NCI-H446 (cell line): ENCODE measurements around the gene KATNB1.

ENCODE experiments used
- DNase-seq, 2 experiments: peaks; one replicate each; lab custom pipeline; 2025; lab: John Stamatoyannopoulos, UW

KATNB1 gene

DNA sequence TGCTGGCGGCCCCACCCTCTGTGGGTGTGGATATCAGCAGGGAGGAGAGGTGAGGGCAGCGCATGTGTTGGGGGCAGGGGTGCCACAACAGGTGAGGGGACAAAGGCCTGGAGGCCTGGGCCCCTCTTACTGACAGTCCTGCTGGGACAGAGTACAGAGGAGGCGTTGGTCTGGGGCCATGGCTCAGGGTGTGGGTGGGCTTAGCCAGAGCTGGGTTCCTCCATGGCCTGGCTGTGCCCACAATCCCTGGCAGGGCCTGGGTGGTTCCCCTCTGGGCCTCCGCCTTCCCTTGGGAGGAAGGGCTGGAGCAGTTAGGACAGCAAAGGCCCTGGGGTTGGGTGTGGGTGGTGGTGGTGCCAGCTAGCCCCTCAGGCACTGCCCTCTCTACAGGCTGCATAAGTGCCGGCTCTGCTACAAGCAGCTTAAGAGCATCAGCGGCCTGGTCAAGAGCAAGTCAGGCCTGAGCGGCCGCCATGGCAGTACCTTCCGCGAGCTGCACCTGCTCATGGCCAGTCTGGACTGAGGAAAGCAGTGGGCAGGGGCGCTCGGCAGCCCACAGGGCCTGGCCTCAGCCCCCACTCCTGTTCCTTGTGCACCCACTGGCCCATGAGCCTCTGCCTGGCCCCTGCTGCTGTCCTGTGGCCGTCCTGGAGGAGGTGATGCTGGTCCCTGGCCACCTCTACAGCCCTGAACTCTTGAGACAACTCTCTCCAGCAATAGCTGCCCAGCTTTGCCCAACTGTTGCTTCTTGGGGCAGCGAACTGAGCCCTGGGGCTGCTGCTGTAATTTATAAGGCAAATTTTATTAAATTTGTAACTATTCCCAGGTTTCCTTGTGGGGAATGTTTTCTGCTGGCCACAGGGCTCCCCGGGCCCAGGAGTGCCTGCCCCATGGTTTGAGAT is 21.1 kb downstream of the KATNB1 start:
- DNase-seq, result no peak

DNA sequence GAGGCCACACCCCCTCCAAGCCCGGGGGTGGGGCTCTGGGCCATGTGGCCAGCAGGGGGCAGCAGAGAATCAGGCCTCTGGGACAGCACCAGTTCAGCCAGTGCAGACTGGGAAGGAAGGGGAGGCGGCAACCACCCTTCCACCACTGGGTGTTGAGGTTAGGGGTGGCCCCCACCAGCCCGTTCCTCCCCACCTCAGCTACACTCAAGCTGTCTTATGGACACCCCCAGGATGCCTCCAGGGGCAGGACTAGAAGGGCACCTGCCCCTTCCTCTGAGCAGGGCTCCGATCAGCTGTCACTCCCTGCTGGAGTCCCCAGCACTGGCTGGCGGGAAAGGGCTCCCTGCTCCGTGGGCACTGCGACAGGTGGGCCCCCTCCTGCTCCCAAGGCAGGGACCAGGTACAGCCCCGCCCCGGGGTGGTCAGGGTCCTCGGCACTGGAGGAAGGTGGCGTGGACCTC is 21.8 kb downstream of the KATNB1 start:
- DNase-seq, result peak in 1 of 2 experiments; percentile 56

DNA sequence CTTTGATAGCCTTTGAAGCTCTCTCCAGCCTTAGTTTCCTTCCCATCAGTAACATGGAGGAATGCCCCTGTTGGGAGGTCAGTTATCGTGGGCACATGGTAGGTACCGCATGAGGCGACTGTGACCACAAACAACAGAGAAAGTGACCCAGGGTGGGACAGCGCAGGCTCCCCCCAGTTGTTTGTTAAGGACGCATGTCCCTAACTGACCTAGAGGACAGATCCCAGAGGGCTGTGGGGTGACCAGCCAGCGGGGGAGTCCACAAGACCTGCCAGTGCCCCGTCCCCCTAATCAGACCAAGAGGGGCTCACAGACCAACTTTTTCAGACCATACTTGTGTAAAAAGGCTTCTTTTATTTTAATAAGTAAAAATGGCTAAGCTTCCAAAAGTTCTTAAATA is 22.3 kb downstream of the KATNB1 start:
- no peak for DNase-seq

DNA sequence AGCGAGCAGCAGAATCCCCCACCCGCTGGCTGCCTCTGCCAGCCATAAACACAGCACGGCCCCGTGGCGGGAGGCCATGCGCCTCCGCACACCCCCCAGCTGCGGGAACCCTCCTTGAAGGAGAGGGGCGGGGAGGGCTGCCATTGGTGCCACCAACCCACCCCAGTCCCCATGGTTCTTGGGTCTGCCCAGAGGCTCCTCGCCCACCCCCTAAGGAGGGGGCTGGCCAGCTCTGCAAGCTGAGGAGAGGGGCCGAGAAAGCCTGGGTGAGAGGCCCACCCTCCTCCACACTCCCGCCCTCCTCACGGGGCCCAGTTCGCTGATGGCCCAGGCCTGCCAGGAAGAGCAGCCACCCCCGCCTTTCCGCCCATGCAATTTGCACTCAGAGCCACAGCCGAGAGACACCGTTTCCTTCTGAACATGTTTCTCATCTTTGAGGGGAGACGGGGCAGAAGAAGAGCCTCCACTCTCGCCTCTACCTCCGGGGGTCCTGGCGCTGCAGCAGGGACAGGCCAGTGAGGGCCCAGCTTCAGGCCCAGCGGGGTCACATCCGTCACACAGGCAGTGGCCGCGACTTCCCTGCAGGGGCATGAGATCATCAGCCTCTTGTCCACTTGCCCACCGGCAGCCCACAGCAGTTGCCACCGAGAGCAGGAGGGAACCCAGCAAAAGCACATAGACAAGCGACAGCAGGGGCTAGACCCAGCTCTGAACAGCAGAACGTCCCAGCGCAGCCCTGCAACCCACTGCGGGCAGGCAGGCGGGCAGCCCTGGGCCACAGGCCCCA is 23.0 kb downstream of the KATNB1 start:
- DNase-seq, result no peak

DNA sequence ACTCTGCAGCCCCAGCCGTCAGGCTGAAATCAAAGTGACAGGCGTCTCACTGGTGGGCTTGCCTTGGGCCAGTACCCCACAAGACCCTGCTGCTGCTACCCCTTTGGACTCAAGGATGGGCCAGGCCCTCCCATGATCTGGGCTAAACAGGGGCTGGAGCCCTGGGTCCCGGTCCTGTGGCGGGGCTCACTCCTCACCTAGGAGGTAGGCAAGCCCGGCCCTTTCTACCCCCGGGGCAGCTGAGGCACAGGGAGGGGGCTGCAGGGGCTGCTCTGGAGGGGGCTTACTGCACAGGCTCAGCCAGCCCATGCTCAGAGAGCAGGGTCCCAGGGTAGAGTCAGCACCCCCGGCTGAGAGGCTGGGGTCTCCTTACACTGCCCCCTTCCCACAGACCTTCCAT is 23.6 kb downstream of the KATNB1 start:
- no peak for DNase-seq

DNA sequence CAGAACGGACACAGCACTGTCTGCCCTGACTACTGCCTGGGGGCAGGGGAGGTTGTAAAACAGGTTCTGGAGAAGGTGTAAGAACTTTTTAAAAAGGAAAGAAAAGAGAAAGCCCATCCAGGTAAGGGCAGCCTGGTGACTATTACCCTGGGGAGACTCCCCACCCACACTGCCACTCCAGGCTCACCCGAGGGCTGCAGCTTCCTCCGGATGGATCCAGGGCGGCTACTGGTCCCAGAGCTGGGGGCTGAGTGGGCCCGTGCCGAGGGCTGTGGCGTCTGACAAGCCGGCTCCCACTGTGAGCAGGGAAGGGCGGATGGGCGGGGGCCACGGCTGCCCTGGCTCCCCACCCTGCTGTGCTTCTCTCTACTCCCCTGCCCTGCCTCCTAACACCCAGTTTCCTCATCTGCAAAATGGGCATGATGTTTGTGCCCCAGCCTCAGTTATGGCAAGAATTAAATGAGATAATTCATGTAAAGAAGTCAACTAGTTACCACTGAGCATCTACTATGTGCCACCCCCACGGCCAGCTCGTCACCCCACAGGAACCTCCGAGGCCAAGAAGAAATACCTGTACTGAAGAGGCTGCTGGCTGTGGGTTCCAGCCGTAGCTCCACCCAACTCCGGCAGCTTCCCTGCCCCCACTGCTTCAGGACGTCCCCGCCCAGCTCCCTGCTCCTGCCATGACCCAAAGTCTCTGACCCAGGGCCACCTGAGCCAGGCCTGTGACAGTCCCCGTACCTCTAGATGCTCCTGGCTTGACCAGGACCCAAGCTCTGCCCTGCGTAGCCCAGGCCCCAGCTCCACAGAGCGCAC is 24.2 kb downstream of the KATNB1 start:
- no peak for DNase-seq

DNA sequence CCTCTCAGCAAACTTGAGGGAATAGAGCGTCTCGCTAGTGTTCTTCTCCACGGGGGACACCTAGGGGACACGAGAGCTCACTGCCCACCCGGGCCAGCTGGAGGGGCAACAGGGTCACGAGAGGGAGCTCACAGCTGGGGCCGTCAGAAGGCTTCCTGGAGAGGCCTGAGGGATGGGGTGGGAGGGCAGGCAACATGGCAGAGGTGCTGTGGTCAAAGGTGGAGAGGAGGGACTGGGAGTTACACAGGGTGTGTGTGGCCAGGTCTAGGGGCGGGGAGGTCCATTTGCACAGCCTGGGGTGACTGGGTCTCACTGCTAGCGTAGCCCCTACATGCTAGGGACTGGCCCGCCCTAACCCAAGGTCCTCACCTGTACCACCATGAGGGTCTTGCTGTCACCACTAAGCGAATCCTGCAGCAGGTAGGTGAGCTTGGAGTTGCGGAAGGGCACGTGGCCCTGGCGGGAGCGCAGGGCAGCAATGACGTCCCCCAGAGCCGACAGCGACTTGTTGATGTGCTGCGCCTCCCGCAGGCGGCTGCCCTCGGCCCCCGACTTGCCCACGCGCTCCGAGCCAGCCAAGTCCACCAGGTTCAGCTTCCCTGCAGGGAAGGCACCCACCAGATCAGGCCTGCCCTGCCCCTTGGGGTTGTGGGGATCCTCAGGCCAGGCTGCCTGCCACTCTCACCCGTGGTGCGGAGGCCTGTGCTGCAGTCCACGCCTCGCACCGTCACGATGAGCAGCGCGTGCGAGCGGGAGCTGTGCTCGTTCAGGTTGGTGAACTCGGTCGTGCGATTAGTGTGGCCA is 25.0 kb downstream of the KATNB1 start:
- no peak for DNase-seq

DNA sequence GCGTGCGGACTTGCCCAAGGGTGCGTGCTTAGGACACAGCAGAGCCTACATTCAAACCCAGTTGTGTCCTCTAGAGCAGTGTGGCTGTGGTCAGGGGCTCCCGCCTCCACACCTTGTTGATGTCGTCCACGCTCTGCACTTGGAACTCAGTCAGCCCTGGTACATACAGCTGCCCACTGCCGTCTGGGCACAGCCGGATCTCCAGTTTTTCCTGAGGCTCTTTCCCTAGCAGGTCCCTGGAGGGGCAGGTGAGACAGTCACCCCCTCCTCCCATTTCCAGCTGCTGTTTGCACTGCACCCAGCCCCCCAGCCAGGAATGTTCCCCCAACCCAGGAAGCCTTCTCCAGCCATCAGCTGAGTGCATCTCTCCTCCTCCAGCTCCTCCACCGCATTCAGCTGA is 25.7 kb downstream of the KATNB1 start:
- no peak for DNase-seq

DNA sequence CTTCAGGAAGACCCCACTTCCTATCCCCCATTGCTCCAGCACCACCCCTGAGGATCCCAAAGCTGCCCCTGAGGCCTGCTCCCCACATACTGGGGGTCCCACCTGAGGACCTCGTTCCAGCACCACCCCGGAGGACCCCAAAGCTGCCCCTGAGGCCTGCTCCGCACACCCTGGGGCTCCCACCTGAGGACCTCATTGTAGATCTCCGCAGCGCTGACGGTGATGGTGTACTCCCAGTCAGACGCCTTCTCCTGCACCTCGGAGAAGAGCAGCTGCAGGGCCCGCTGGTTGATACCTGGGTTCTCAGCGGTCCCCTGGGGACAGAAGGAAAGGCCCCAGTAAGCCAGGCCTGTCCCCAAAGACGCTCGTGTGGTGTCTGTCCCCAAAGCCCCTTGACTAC is 26.4 kb downstream of the KATNB1 start:
- DNase-seq, result no peak

DNA sequence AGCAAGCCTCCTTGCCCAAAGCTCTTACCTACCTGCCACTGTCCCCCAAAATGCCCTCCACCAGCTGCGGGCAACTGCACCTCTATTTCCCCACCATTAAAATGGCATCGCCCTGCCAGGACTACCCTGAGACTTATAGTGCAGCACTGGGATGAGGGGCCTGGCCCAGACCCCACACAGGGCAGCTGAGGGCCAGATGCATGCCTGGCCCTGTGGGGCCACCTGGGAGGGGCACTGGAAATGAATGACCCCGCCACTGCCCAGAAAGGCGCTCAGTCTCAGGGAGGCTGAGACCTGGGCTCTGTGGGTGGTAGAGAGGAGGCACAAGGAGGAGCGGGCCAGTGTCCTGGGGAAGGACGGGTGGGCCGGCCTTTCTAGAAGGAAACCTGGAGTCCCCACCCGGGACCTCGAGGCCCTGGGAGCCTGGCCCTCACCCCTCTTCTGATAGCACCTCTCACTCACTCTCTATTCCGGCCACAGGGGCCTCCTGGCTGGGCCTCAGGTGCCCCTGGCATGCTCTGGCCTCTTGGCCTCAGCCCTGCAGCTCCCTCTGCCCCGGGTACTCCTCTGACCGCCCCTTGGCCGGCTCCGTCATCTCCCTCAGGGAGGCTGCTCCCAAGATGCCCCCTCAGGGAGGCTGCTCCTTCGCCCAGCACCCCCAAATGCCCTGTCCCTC is 26.9 kb downstream of the KATNB1 start:
- no peak for DNase-seq

DNA sequence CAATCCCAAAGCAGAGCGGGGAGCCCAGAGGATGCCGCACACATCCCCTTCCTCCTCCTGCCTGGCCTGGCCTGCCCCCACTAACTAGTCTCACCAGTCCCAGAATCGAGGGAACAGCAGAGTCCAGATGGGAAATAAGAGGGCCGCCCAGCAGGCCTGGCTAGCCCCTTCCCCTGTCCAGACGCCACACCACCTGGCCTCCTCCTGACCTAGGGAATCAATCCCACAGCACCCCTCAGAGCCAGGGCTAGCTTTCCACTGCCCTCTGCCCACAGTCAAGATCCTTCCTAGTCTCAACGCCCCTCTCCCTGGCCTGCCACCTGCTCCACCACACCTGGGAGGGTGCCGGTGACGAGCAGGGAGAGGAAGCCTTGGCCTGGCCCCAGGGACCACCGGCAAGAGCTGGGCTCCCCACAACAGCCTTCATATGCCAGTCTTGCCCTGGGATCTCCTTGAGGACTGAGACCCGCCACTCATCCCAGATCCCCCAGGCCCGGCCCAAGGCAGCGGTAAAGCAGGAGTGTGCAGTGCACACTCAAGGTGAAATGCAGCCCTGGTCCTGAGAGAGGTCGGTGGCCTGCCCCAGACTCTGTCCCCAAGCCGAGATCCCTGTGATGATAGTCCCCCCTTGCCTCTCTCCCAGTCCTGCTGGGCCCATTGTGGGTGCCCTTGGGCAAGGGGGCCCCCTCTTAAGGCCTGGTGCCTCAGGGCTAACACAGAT is 27.9 kb downstream of the KATNB1 start:
- DNase-seq, result no peak

DNA sequence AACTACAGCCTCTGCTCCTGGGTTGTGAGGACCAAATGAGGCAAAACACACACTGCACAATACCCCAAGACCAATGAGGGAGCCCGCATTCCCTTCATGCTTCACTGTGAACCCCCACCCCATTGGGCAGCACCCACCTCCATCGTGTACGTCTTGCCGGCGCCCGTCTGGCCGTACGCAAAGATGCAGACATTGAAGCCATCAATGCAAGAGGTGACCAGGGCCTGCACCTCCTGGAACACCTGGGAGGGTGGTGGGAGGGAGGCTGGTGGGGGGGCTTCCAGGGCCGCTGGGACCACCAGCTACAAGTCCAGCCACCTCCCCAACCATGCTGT is 28.4 kb downstream of the KATNB1 start:
- no peak for DNase-seq

DNA sequence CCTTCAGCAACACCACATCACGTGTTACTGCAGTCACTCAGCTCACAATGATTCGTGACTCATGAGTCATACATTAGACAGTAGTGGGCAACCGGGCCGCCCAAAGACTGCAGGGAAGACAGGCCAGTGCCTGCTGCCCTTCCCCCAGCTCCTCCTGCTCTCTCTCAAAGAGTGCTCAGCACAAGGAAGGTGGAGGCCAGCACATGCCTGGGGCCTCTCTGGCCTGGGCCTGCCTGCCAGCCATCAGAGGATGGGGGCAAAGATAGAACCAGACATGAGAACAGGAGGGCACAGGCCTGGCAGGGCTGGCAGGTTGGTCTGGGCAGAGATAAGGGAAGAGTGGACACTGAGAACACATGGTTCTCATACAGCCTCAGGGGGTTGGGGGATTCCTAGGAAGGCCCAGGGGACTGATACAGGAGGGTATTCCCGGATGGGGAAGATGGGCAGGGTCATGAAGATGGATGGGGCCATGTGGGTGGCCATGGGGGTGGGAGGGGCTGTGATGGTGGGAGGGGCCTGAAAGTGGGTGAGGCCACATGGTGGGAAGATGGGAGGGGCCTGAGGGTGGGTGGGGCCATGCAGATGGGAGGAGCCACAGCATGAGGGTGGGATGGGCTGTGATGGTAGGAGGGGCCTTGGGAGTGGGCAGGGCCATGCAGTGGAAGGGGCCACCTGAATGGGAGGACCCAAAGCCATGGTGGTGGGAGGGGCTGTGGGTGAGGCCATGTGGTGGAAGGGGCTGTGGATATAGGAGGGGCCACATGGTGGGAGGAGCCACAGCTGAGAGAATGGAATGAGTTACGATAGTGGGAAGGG is 29.0 kb downstream of the KATNB1 start:
- no peak for DNase-seq

DNA sequence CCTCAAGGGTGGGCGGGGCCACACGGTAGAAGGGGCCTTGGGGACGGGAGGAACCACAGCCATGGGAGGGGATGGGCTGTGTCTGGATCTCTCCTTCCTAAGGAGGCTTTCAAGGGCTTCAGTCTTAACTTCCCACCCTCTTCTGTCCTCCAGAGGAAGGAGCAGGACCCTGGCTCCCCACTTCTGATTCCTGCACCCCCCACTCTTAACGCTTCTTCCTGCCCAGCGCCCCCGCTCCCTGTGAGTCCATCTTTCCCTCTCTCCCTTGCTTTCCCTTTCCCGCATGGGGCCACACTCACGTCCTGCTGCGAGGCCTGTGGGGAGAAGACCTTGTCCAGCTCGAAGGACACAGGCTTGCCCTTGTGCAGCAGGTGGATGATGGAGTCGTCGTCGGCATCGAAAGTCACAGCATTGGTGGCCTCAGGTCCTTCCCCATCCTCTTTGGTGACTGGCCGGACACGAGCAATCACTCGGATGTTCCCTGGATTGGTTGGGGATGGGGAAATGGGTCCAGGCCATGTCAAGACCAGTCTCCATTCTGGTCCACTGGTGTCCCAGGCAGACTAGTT is 29.7 kb downstream of the KATNB1 start:
- no peak for DNase-seq

DNA sequence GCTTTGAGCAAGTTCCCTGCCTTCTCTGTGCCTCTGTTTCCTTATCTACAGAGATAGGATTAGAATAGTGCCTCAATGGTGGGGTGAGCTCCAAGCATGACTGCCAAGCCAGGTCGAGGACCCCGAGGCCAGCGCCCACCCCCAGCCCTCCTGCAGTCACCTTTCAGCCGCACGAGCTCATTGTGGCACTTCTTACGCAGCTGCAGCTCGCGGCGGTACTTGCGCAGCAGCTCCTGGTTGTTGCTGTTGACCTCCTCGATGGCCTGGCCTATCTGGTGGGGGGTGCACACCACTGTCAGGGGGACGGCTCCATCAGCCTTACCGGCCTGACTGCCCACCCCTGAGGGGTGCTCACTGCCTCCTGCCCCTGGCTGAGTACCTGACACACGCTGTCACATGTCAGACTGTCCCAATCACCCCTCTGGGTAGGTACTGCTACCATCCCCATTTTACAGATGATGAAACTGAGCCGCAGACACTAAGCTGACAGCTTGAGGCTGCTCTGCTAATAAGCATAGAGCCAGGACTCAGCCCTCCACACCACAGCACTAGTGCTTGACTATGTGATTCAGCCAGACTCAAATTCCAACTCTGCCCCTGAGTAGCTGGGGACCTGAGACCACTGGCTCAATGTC is 31.3 kb downstream of the KATNB1 start:
- DNase-seq, result no peak

DNA sequence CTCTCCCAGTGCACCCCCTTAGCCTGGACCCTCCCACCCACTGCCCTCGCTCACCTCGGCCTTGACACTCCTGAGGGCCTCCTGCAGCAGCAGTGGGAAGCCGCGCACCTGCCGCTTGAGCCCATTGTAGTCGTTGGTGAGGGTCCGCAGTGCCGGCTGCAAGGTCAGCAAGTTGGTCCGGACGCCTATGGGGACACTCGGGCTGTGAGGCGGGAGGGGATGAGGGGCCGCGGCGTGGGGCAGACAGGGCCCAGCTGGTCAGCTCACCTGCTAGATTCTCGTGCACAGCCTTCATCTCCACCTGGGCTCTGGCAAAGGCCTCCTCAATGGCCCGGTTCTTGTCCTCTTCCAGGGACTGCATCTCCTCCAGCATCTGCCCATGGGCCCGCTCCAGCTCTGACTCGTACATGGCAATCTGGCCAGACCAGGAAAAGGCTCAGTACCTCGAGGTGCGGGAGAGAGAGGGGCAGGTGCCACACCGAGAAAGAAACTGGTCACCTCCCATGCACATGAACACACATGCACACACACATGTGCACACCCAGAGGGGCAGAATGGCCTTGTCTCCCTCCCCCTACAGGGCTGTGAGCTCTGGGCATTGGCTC is 34.1 kb downstream of the KATNB1 start:
- no peak for DNase-seq

DNA sequence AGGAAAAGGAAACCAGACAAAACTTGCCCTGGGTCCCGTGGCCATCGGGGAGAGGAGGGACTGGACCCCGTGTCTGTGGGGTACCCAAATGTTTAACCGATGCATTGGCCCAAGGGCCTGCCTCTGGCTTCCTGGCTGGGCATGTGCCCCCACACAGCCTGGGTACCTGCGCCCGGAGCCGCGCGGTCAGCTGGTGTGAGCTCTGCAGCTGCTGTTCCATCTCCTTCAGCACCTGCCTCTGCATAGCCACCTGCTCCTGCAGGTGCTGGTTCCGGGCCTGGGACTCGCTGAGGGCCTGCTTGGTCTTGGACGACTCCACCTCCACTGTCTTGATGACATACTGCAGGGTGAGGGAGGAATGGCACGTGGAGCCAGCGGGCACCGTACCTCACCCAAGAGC is 34.8 kb downstream of the KATNB1 start:
- DNase-seq, result no peak

DNA sequence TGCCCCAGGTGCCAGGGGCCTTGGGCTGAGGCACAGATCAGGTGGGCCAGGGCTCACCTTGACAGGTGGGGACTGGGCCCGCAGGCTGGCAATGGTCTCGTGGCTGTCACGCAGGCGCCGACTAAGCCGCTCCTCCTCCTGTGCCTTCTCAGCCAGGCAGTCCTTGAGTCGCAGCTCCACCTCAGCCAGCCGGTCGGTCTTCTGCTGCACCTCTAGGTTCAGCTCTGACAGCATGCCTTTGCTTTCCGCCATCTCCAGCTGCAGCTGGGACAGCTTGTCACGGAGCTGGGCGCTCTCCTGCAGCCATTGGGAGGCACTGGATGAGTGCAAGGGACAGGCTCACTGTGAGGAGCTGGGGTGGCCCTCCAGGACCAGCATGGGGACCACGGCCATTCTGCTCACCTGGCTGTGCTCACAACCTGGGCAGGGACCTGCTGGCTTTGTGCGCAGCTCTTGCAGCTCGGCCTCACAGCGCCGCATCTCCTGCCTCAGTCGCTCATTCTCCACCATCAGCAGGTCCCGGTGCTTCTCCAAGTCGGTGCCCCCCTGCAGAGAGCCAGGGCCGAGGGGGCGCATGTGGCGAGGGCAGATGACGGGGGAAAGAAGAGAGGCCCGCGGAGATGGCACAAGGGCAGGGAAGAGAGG is 35.7 kb downstream of the KATNB1 start:
- DNase-seq, result no peak
